OCI-LY7 (cell line): ENCODE data around the gene NFKB1. TPM values are rescaled to one million over a fixed set of nuclear protein-coding genes. Genes with fewer than 3 reads are reported as not detected.

Experiments used
- BruUV-seq: library from RNA; stranded (reverse); fragments of 400-500 nt; replicated peaks from 2 replicates; lab custom pipeline; 2021; lab: Mats Ljungman, UMichigan
- CTCF ChIA-PET: fragments of 300-600 bp; sonication (Branson Sonifier 250); formaldehyde crosslinking; loops from one replicate; lab custom pipeline; 2022; ENCODE audit warnings: antibody characterized with exemption; ENCODE audit not compliant: unreplicated experiment; lab: Charles Lee
- POLR2A ChIA-PET: fragments of 300-600 bp; sonication (Branson Sonifier 250); formaldehyde crosslinking; loops from one replicate; lab custom pipeline; 2022; ENCODE audit warnings: antibody characterized with exemption; lab: Charles Lee
- DNase-seq: peaks from one replicate; pipeline ENCODE4 v3.0.0-alpha.2; 2015; ENCODE audit warnings: low spot score
- H2AFZ ChIP-seq: fragments of 200-600 bp; sonication (generic), shearing (Covaris generic); 2 replicates; pipeline ENCODE4 v1.6.1; 2014; ENCODE audit warnings: mild to moderate bottlenecking, antibody characterized with exemption, low read length, moderate library complexity
- H3K27ac ChIP-seq: fragments of 200-600 bp; sonication (generic); 2 replicates; pipeline ENCODE4 v1.5.1; 2014; ENCODE audit warnings: mixed run types, low read depth, mild to moderate bottlenecking, moderate library complexity, low read length, inconsistent platforms; ENCODE audit not compliant: poor library complexity, severe bottlenecking
- H3K36me3 ChIP-seq: fragments of 200-600 bp; sonication (generic); 2 replicates; pipeline ENCODE4 v1.6.1; 2014; ENCODE audit warnings: mild to moderate bottlenecking, antibody characterized with exemption, low read length, moderate library complexity, mixed read lengths; ENCODE audit not compliant: insufficient read depth
- H3K4me1 ChIP-seq: fragments of 200-600 bp; sonication (generic); 2 replicates; pipeline ENCODE4 v1.5.1; 2014; ENCODE audit warnings: mild to moderate bottlenecking, low read length; ENCODE audit not compliant: insufficient read depth, poor library complexity, severe bottlenecking
- H3K4me2 ChIP-seq: fragments of 200-600 bp; sonication (generic); 2 replicates; pipeline ENCODE4 v1.6.1; 2014; ENCODE audit warnings: mild to moderate bottlenecking, low read length
- H3K4me3 ChIP-seq: fragments of 200-600 bp; sonication (generic); 2 replicates; pipeline ENCODE4 v1.5.1; 2014; ENCODE audit warnings: mild to moderate bottlenecking, low read depth, low read length; ENCODE audit not compliant: poor library complexity, severe bottlenecking
- H3K79me2 ChIP-seq: fragments of 200-600 bp; sonication (generic); 2 replicates; pipeline ENCODE4 v1.6.1; 2016; ENCODE audit warnings: low read depth, mild to moderate bottlenecking, low read length, moderate library complexity, mixed read lengths; ENCODE audit not compliant: insufficient read depth
- H3K9me2 ChIP-seq: fragments of 200-600 bp; sonication (generic); 2 replicates; pipeline ENCODE4 v1.6.1; 2016; ENCODE audit warnings: mild to moderate bottlenecking, low read length, mixed read lengths; ENCODE audit not compliant: insufficient read depth
- H3K9me3 ChIP-seq: fragments of 200-600 bp; sonication (generic); 2 replicates; pipeline ENCODE4 v1.6.1; 2014; ENCODE audit warnings: mild to moderate bottlenecking, mixed run types, low read length, mixed read lengths
- H4K20me1 ChIP-seq: fragments of 200-600 bp; sonication (generic); 2 replicates; pipeline ENCODE4 v1.6.1; 2014; ENCODE audit warnings: mild to moderate bottlenecking, antibody characterized with exemption, low read length, moderate library complexity, mixed read lengths; ENCODE audit not compliant: insufficient read depth
- EZH2phosphoT487 ChIP-seq: fragments of 200-600 bp; sonication (generic); IDR thresholded peaks from 2 replicates; pipeline ENCODE4 v1.6.1; 2018; ENCODE audit warnings: low read depth, borderline replicate concordance, mild to moderate bottlenecking, mixed run types, antibody characterized with exemption, low read length, moderate library complexity, mixed read lengths
- intact Hi-C: fragments of 100-400 bp; cut with micrococcal nuclease; formaldehyde crosslinking; loops from one replicate; pipeline ENCODE4 v1.10.0; 2022; ENCODE audit not compliant: unreplicated experiment
- total RNA-seq, 2 experiments: library from RNA; depleted of rRNA in 1 of 2; stranded (reverse); fragments of >200 nt in 1 of 2; shearing (Covaris generic) in 1 of 2; gene quantifications; 2 replicates each; pipeline ENCODE4 v1.2.3, GENCODE V29; 2014 to 2022
- TF ChIP-seq, protein P1 (sequence below): fragments of 200-600 bp; sonication (generic); conservative IDR thresholded peaks from 2 replicates; pipeline ENCODE4 v1.5.1; 2014; ENCODE audit warnings: mild to moderate bottlenecking, antibody characterized with exemption, low read length, moderate library complexity, mixed read lengths

NFKB1 gene
- total RNA-seq, 2 experiments from 2014 or later, result 23.1 to 47.8 TPM

DNA sequence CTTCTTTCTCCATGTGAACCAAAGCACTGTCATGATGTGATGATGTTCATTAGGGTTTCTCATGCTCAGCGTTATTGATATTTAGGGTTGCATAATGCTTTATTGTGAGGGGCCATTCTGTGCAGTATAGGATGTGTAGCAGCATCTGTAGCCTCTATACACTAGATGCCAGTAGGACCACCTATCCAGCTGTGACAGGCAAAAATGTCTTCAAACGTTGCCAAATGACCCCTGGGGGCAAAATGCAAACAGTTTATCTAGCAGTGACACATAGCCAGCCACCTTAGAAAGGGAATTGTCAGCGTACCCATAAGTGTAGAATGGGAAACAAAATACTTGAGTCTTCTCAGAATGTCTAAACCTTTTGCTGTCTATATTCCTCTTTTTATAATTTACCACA is 18.8 kb downstream of the NFKB1 start:
- Histone ChIP-seq H3K79me2 (peaks cover 59% of the 10 kb centered on the region; the same call in 1 of the 2 replicates), H3K9me3 (peaks cover 14% of the 10 kb centered on the region; the same call in 1 of the 2 replicates), H3K4me3 (no peak overlapping the region), H3K4me1 (no peaks in the 10 kb centered on the region), H2AFZ (no peak overlapping the region), H3K9me2 (no peaks in the 10 kb centered on the region), H3K4me2 (no peak overlapping the region), H3K27ac (no peak overlapping the region), H4K20me1 (peaks cover 6% of the 10 kb centered on the region; the same call in 1 of the 2 replicates), H3K36me3 (peaks cover 13% of the 10 kb centered on the region; the same call in 1 of the 2 replicates)
- BruUV-seq, result no TSS peak
- no peak for TF ChIP-seq EZH2phosphoT487
- no peak for DNase-seq
- POLR2A ChIA-PET, result interaction anchor here (0.6 to 2.4 kb wide), 5 partner anchors 9 to 554 kb away, joined by 3 to 9 read pairs (median 4); no protein-coding TSS in a partner anchor
- CTCF ChIA-PET, result interaction anchor here (0.8 kb wide), 1 partner anchor 9 kb away, joined by 5 read pairs; no protein-coding TSS in a partner anchor
- intact Hi-C loops, result no loop called here

DNA sequence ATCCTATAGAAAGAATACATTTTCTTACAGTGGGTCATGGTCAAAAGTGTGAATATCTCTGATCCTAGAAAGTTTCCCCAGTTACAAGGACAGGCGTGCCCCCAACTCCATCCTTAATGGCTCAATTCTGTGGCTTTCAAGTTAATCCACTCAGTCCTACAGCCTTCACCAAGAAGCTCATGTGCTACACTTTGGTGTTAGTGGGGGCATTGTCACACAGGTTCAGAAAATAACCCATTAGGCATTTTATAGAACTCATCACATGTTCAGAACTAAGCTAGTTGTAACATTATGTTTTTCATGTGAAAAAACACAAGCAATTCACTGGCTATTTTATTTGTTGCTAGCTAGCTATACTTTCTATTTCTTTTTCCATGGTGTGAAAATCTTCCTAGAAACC is 20.4 kb downstream of the NFKB1 start:
- ChIA-PET POLR2A (interaction anchor here (0.6 to 2.4 kb wide), 4 partner anchors 10 to 1082 kb away, joined by 3 to 9 read pairs (median 3); no protein-coding TSS in a partner anchor), CTCF (no interaction called here)
- Histone ChIP-seq H4K20me1 (peaks cover 6% of the 10 kb centered on the region; the same call in 1 of the 2 replicates), H2AFZ (no peak overlapping the region), H3K36me3 (peaks cover under 1% of the 10 kb centered on the region; the same call in 1 of the 2 replicates), H3K27ac (no peak overlapping the region), H3K4me1 (no peaks in the 10 kb centered on the region), H3K4me3 (no peak overlapping the region), H3K4me2 (no peak overlapping the region), H3K79me2 (peaks cover 61% of the 10 kb centered on the region; the same call in 1 of the 2 replicates), H3K9me3 (peaks cover 5% of the 10 kb centered on the region; the same call in 1 of the 2 replicates), H3K9me2 (no peaks in the 10 kb centered on the region)
- BruUV-seq, result no TSS peak
- TF ChIP-seq, protein P1, sequence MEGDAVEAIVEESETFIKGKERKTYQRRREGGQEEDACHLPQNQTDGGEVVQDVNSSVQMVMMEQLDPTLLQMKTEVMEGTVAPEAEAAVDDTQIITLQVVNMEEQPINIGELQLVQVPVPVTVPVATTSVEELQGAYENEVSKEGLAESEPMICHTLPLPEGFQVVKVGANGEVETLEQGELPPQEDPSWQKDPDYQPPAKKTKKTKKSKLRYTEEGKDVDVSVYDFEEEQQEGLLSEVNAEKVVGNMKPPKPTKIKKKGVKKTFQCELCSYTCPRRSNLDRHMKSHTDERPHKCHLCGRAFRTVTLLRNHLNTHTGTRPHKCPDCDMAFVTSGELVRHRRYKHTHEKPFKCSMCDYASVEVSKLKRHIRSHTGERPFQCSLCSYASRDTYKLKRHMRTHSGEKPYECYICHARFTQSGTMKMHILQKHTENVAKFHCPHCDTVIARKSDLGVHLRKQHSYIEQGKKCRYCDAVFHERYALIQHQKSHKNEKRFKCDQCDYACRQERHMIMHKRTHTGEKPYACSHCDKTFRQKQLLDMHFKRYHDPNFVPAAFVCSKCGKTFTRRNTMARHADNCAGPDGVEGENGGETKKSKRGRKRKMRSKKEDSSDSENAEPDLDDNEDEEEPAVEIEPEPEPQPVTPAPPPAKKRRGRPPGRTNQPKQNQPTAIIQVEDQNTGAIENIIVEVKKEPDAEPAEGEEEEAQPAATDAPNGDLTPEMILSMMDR, result no peak
- no peak for TF ChIP-seq EZH2phosphoT487
- no peak for DNase-seq
- intact Hi-C loops, result no loop called here

DNA sequence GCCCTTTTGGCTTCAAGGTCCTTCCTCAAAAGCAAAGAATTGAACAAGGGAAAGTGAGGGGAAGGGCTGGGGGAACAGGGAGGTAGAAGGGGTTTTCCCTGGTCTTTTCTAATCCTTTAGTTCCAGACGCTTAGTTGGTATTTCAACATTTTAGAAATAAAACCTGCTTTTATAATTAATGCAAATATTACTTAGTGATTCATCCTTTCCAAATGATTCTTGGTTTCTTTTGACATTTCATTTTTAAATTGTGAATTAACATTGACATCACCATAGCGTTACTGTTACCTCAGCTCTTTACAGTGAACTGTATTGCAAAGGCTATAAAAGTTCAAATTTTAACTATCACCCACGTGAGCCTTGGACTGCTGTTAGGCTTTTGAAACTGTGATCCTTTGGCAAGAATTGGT is 20.9 kb downstream of the NFKB1 start:
- ChIA-PET POLR2A (interaction anchor here (0.6 to 2.4 kb wide), 5 partner anchors 11 to 334 kb away, joined by 3 to 9 read pairs (median 3); no protein-coding TSS in a partner anchor), CTCF (no interaction called here)
- Histone ChIP-seq H4K20me1 (peaks cover 6% of the 10 kb centered on the region; the same call in 1 of the 2 replicates), H3K27ac (no peak overlapping the region), H3K79me2 (peaks cover 57% of the 10 kb centered on the region; the same call in 1 of the 2 replicates), H2AFZ (no peak overlapping the region), H3K36me3 (no peaks in the 10 kb centered on the region; the same call in 1 of the 2 replicates), H3K4me2 (no peak overlapping the region), H3K4me1 (no peaks in the 10 kb centered on the region), H3K9me3 (peaks cover under 1% of the 10 kb centered on the region; the same call in 1 of the 2 replicates), H3K9me2 (no peaks in the 10 kb centered on the region), H3K4me3 (no peak overlapping the region)
- no peak for TF ChIP-seq EZH2phosphoT487
- TF ChIP-seq, protein P1, result no peak
- intact Hi-C loops, result no loop called here
- no TSS peak for BruUV-seq
- no peak for DNase-seq
